Neuronal stem cell (in vitro differentiated cells): Measurements from ENCODE around the gene CDH23.

Source experiments
- DNase-seq: peaks from one replicate; pipeline ENCODE4 v3.0.0-alpha.2; 2013; ENCODE audit warnings: low spot score
- H2AFZ ChIP-seq: one replicate; pipeline ENCODE4 v1.6.1; 2013; ENCODE audit warnings: mild to moderate bottlenecking, low read length, inconsistent platforms
- H2AK5ac ChIP-seq: 2 replicates; pipeline ENCODE4 v1.6.1; 2013; ENCODE audit warnings: low read depth, mild to moderate bottlenecking, inconsistent platforms, low read length, moderate library complexity, mixed read lengths
- H2BK120ac ChIP-seq: 2 replicates; pipeline ENCODE4 v1.6.1; 2013; ENCODE audit warnings: low read depth, mild to moderate bottlenecking, inconsistent platforms, low read length, moderate library complexity, mixed read lengths
- H2BK12ac ChIP-seq: one replicate; pipeline ENCODE4 v1.6.1; 2013; ENCODE audit warnings: low read length, inconsistent platforms
- H2BK15ac ChIP-seq: 2 replicates; pipeline ENCODE4 v1.6.1; 2013; ENCODE audit warnings: mild to moderate bottlenecking, low read length, inconsistent platforms, mixed read lengths
- H2BK5ac ChIP-seq: one replicate; pipeline ENCODE4 v1.6.1; 2013; ENCODE audit warnings: inconsistent platforms, mild to moderate bottlenecking, low read length, moderate library complexity
- H3K14ac ChIP-seq: one replicate; pipeline ENCODE4 v1.6.1; 2013; ENCODE audit warnings: low read length, inconsistent platforms
- H3K18ac ChIP-seq: 2 replicates; pipeline ENCODE4 v1.6.1; 2013; ENCODE audit warnings: low read length, inconsistent platforms
- H3K23ac ChIP-seq: 2 replicates; pipeline ENCODE4 v1.6.1; 2013; ENCODE audit warnings: low read depth, mild to moderate bottlenecking, mixed read lengths, low read length, inconsistent platforms; ENCODE audit not compliant: poor library complexity
- H3K27ac ChIP-seq: replicated peaks from 3 replicates; pipeline ENCODE4 v1.5.1; 2013; ENCODE audit warnings: low read length, inconsistent platforms
- H3K27me3 ChIP-seq, 3 experiments: 2 replicates each; pipeline ENCODE4 v1.6.1; 2013; ENCODE audit warnings: low read length in 3 of 3, mild to moderate bottlenecking in 2 of 3, inconsistent platforms in 1 of 3, low read depth in 1 of 3, mixed read lengths in 1 of 3, moderate library complexity in 1 of 3; ENCODE audit not compliant: control insufficient read depth in 3 of 3, insufficient read depth in 3 of 3
- H3K36me3 ChIP-seq, 2 donors: replicated peaks in 1 of 2; 2 replicates each; pipeline ENCODE4 v1.6.1; 2013; ENCODE audit warnings: low read length in 2 of 2; ENCODE audit not compliant: control insufficient read depth in 2 of 2, insufficient read depth in 2 of 2
- H3K4ac ChIP-seq: 2 replicates; pipeline ENCODE4 v1.6.1; 2013; ENCODE audit warnings: inconsistent platforms, mild to moderate bottlenecking, low read length, moderate library complexity
- H3K4me1 ChIP-seq, 2 donors: 1 replicate in 1 of 2; 2 replicates in 1 of 2; pipeline ENCODE4 v1.6.1; 2013; ENCODE audit warnings: low read length in 2 of 2, low read depth in 1 of 2; ENCODE audit not compliant: control insufficient read depth in 2 of 2, insufficient read depth in 1 of 2
- H3K4me2 ChIP-seq: one replicate; pipeline ENCODE4 v1.6.1; 2013; ENCODE audit warnings: mild to moderate bottlenecking, low read length, inconsistent platforms; ENCODE audit not compliant: insufficient read depth, poor library complexity, severe bottlenecking
- H3K4me3 ChIP-seq, 2 donors: 2 replicates each; pipeline ENCODE4 v1.5.1; 2013; ENCODE audit warnings: low read length in 2 of 2, mild to moderate bottlenecking in 2 of 2, inconsistent platforms in 1 of 2, moderate library complexity in 1 of 2
- H3K79me1 ChIP-seq: one replicate; pipeline ENCODE4 v1.6.1; 2013; ENCODE audit warnings: low read depth, mild to moderate bottlenecking, inconsistent platforms, low read length, moderate library complexity
- H3K9ac ChIP-seq: one replicate; pipeline ENCODE4 v1.6.1; 2013; ENCODE audit warnings: mild to moderate bottlenecking, low read depth, low read length, inconsistent platforms; ENCODE audit not compliant: poor library complexity
- H3K9me3 ChIP-seq, 2 donors: replicated peaks in 1 of 2; 2 replicates each; pipeline versions ENCODE3 to v1.6.1; 2013; ENCODE audit warnings: low read length in 2 of 2, mild to moderate bottlenecking in 2 of 2, inconsistent platforms in 1 of 2, low read depth in 1 of 2, mixed read lengths in 1 of 2, moderate library complexity in 1 of 2; ENCODE audit not compliant: control insufficient read depth in 2 of 2, insufficient read depth in 1 of 2
- H4K8ac ChIP-seq: one replicate; pipeline ENCODE4 v1.6.1; 2013; ENCODE audit warnings: low read depth, mild to moderate bottlenecking, inconsistent platforms, low read length, moderate library complexity
- H4K91ac ChIP-seq: one replicate; pipeline ENCODE4 v1.6.1; 2013; ENCODE audit warnings: low read length, low read depth, mild to moderate bottlenecking, inconsistent platforms; ENCODE audit not compliant: poor library complexity
- WGBS, 2 donors: extraction: QIAGEN DNeasy Blood & Tissue Kit; methylation state at CpG; one replicate each; pipeline ENCODE4 v1.1.7; 2013; ENCODE audit warnings: missing lambda C conversion rate in 2 of 2, mixed read lengths in 1 of 2; ENCODE audit not compliant: insufficient read length in 2 of 2, insufficient replicate concordance in 1 of 2; ENCODE audit errors: extremely low coverage in 2 of 2; 5-methylcytosine and 5-hydroxymethylcytosine counted together

The CDH23 gene

DNA sequence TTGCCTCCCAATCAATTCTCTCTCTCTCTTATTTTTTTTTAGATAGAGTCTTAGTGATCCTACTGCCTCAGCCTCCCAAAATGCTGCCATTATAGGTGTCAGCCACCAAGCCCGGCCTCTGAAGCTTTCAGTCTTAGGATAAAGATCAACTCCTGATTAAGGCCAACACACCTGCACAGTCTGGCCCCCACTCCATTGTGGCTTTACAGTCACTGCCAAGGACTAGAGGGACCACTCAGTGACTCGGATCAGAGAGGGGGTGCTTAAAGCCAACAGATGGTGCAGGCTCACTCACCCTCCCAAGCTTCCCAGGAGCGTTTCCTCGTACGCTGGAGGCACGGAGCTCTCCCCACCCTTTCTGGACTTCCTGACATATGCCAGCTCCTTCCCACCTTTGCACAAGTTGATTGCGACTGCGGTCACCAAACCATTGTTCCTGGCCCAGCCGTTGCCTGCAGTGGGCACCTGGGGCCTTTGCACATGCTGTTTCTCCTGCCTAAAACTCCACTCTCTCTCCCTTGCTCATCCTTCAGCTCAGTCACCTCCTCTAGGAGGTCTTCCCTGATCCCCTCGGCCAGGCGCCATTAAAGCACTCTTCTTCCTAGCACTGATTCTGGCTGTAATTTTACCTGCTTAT is 1.7 kb upstream of the CDH23 start:
- no peak overlapping the region for H2BK15ac ChIP-seq
- no CpG with 5 or more reads among the region's 11 CpGs for WGBS, 2 donors
- no peak overlapping the region for H2BK120ac ChIP-seq
- no peak overlapping the region for H3K23ac ChIP-seq
- H3K27me3 ChIP-seq = peaks cover 17 to 90% (median 30%) of the 10 kb centered on the region in 3 experiments
- H3K9me3 ChIP-seq = peaks cover 0 to 2% of the 10 kb centered on the region in 2 donors
- H3K79me1 ChIP-seq = no peaks in the 10 kb centered on the region
- H3K4me1 ChIP-seq = peaks cover 0 to 12% of the 10 kb centered on the region in 2 donors
- H3K14ac ChIP-seq = no peak overlapping the region
- H3K4me2 ChIP-seq = no peak overlapping the region
- H4K8ac ChIP-seq = no peak overlapping the region
- H2AK5ac ChIP-seq = no peak overlapping the region
- no peak for DNase-seq
- H2BK12ac ChIP-seq = no peak overlapping the region
- no peak overlapping the region for H2AFZ ChIP-seq
- H3K4ac ChIP-seq = no peak overlapping the region
- no peak overlapping the region for H4K91ac ChIP-seq
- no peak overlapping the region for H3K9ac ChIP-seq
- H3K4me3 ChIP-seq = peak overlapping the region in 1 of 2 donors; percentile 19
- H3K27ac ChIP-seq = no peak overlapping the region
- no peak overlapping the region for H2BK5ac ChIP-seq
- no peak overlapping the region for H3K18ac ChIP-seq
- no peaks in the 10 kb centered on the region for H3K36me3 ChIP-seq

- Histone ChIP-seq H3K9ac (no peak overlapping the region), H2AK5ac (no peak overlapping the region), H3K79me1 (no peaks in the 10 kb centered on the region), H3K4ac (no peak overlapping the region), H3K4me3 (no peak overlapping the region), H2AFZ (no peak overlapping the region), H3K27ac (no peak overlapping the region), H2BK12ac (no peak overlapping the region), H3K23ac (no peak overlapping the region), H2BK15ac (no peak overlapping the region), H3K4me2 (no peak overlapping the region), H4K8ac (no peak overlapping the region), H3K14ac (no peak overlapping the region), H3K9me3 (peaks cover 0 to 2% of the 10 kb centered on the region in 2 donors), H3K27me3 (peaks cover 17 to 94% (median 30%) of the 10 kb centered on the region in 3 experiments), H3K18ac (no peak overlapping the region), H2BK120ac (no peak overlapping the region), H2BK5ac (no peak overlapping the region), H3K4me1 (peaks cover 0 to 9% of the 10 kb centered on the region in 2 donors), H4K91ac (no peak overlapping the region), H3K36me3 (no peaks in the 10 kb centered on the region)
- DNase-seq = no peak
- no CpG with 5 or more reads among the region's 4 CpGs for WGBS, 2 donors
Observed at GRCh38 chr10:71395621-71396020, 1.1 kb upstream of the CDH23 start.

GRCh38 chr10:71396084-71396710 is 523 bp upstream of the CDH23 start:
- Histone ChIP-seq H3K23ac (no peak overlapping the region), H2AFZ (peak overlapping the region; percentile 83), H2BK12ac (no peak overlapping the region), H2BK120ac (no peak overlapping the region), H3K4me3 (peak overlapping the region in 1 of 2 donors; percentile 81), H3K27me3 (peaks cover 17 to 95% (median 30%) of the 10 kb centered on the region in 3 experiments), H3K4ac (no peak overlapping the region), H2AK5ac (no peak overlapping the region), H2BK5ac (no peak overlapping the region), H3K14ac (no peak overlapping the region), H3K18ac (peak overlapping the region; percentile 75), H4K91ac (no peak overlapping the region), H3K4me1 (peaks cover 0 to 6% of the 10 kb centered on the region in 2 donors), H4K8ac (no peak overlapping the region), H3K9ac (peak overlapping the region; percentile 44), H3K79me1 (no peaks in the 10 kb centered on the region), H3K27ac (no peak overlapping the region), H3K4me2 (peak overlapping the region; percentile 86), H3K9me3 (peaks cover 0 to 2% of the 10 kb centered on the region in 2 donors), H2BK15ac (no peak overlapping the region), H3K36me3 (no peaks in the 10 kb centered on the region)
- no CpG with 5 or more reads among the region's 46 CpGs for WGBS, 2 donors
- peak; percentile 78 for DNase-seq
